HG02852 (cell line): ENCODE data around the gene SYT7.

Source experiments
- ATAC-seq: cut with Tn5 transposase; IDR thresholded peaks from one replicate; pipeline ENCODE4 v1.9.1; 2021; ENCODE audit warnings: mild to moderate bottlenecking, moderate library complexity; ENCODE audit not compliant: unreplicated experiment

Gene SYT7

DNA sequence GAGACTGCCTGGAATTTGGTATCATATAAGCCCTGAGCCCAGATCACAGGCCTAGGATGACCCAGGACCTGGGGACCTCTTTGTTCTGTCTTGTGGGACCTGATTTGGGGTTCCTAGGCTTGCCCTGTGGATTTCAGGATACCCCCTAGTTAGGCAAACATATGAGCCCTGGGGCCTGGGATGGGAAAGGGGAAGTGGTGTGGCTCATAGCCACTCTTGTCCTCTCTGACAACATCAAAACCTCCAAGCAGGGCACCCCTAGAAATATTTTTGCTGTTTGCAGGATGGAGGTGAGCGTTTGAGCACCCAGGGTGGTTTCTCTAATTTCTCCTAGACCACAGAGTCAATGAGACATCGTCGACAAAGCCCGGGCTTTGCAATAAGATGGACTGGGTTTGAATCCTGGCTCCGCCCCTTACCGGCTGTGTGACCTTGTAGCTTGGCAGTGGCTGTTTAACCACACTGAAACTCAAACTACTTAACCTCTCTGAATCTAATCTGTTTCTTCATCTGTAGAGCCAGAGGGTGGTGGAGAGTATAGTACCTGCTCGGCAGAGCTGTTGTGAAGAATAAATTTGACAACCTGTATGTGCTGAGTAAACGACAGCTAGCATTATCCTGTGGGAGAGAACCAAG is 77.6 kb downstream of the SYT7 start:
- no peak for ATAC-seq

DNA sequence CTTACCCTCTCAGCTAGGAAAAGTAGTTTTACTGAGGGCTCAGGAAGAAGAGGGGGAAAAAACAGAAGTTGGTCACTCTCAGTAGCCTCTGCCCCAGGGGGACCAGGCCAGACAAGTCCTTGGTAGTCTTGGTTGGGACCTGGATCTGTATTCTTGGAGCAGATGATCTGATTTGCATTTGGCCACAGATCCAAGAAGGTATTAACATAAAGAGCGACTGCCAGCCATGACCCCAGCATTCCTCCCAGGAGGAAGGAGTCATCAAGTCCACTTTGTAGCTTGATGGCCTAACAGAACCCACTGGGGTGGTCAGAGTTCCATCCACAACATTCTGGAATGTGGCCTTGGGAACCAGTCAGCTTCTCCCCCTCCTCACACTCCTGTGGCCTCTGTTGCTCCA is 78.4 kb downstream of the SYT7 start:
- ATAC-seq, result no peak

DNA sequence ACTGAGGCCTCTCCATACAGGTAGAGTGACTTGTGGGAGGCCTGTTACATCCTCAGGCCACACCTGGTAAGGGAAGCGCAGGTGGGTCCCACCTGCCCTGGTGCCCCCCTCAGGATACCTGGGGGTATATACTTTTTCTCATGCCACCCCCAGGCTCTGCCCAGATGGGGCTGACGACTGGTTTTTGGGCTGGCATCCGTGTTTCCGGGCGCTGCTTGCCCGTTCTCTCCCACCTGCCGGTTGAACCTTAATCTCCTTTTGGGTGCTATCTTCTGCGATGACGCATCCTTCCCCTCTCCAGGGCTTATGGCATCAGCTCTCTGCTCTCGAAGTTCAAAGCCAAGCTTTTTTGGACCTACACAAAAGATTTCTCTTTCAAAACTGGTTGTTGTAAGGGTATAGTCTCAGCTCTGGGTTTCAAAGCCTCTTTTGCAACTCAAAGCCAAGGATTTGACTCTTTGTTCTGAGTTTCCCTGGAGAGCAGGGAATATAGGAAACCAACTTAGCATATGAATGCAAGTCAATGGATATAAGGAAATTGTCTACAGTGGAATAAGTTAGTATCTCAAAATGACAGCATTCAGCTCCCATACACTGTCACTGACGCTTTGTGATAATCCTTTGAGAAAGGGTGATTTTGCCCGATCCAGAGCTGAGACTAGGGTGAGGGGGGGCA is 80.9 kb downstream of the SYT7 start:
- no peak for ATAC-seq

DNA sequence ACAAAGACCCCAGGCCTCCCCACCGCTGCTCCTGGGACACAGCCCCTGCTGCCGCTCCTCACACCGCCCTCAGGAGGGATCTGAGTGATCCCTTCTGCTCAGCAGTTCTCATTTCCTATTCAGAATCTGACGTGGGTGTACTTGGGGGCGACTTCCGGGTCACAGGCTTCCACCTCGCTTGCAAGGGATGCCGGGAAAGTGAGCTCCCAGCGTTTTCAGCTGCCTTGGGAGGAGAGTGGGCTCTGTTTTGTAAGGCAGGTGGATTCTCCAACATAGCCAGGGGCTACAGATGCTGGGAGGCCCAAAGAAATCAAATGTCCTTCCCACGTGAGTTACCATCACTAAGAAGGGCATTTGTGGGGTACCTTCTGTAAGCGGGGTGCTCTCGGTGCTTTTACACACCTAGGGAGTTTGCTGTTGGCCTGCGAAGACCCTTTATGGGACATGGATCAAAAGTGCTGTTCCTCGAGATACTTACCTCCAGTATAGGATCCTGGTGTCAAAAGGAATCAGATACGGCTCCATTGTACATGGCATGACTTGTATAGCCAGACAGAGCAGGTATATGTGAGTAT is 82.0 kb downstream of the SYT7 start:
- ATAC-seq, result no peak

DNA sequence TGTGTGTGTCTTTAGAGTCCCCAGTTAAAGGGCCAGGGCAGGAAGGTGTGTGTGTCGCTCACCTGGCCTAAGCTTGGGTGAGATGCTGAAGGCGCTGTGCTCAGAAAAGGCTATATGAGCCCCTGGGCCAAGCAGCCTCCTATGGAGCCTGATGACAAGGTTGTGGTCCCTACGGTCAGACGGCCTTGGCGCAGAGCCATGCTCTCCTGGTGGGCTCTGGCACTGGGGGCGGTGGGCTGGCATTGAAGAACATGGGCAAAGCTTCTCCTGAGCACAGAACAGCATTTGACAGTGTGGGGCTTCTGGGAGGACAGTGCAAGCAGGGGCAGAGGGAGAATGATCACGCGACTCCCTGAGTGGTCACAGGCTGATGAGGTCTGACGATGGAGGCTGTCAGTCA is 83.0 kb downstream of the SYT7 start:
- ATAC-seq, result no peak

DNA sequence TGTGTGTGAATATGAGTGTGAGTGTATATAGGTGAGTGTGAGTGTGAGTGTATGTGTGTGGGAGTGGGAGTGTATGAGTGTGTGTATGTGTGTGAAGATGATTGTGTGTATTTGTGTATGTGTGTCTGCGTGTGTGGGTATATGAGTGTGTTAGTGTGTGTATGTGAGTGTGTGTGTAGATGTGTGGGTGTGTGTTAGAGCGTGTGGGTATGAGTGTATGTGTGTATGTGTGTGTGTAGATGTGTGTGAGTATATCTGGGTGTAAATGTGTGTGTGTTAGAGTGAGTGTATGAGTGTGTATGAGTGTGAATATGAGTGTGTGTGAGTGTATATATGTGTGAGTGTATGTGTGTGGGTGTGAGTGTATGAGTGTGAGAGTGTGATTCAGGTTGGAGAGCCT is 83.4 kb downstream of the SYT7 start:
- ATAC-seq, result no peak

DNA sequence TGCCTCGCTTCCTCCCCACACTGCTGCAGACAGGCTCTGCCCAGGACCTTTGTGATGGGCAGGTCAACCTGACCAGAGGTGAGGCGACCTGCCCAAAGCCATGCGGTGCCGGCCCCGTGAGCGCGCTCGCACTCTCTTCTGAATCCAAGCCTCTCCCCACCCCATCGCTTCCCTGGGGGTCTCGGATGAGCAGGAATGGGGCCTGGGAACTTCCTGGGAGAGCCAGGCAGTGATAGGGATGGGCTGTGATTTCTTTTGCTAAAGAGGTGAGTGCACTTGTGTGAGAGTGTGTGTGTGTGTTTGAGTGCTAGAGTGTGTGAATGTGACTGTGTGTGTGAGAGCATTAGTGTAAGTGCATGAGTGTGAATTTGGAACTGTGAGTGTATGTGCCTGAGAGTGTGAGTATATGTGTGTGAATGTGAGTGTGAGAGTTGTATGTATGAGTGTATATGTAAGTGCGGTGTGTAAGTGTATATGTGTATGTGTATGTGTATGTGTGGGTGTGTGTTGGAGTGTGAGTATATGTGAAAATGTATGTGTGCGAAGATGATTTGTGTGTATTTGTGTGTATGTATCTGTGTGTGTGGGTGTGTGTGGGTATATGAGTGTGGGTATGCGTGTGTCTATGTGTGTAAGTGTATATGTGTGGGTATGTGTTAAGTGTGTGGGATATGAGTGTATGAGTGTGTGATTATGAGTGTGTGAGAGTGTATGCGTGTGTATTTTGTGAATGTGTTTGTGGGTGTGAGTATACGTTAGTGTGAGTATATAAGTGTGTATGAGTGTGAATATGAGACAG is 84.1 kb downstream of the SYT7 start:
- no peak for ATAC-seq

DNA sequence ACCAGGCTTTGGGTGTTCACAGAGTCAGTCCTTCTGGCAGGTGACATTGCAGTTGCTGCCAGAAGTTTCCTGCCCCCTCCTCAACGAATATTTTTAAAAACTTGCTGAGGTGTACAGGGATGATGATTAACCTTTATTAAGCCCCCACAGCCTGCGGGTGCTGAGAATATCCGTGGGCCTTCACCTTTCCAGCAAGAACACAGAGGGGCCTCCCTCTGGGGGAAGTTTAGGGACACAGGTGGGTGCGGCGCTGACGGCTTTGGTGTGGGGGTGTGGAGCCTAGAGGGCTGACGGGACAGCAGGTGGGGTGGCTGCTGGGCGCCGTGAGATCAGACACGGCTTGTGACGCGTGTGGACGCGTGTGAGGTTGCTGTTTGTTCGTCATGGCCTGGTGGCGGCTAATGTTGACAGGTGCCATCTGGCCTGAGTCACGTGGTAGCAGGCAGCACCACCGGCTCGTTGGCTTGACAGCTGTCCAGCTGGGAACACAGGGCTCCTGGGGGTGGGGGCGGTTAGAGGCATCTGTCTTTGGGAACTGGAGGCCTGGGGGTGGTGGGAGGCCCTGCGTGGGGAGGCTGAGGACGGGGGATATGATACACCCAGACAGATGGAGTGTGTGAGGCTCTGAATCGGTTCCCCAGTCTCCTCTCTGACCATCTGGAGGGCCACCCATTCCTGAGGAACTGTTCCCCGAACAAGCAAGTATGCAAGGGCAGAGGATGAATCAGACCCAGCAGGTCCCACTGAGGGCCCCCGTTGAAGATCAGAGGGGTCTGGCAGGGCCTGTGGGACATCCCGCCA is 84.9 kb downstream of the SYT7 start:
- ATAC-seq, result no peak

DNA sequence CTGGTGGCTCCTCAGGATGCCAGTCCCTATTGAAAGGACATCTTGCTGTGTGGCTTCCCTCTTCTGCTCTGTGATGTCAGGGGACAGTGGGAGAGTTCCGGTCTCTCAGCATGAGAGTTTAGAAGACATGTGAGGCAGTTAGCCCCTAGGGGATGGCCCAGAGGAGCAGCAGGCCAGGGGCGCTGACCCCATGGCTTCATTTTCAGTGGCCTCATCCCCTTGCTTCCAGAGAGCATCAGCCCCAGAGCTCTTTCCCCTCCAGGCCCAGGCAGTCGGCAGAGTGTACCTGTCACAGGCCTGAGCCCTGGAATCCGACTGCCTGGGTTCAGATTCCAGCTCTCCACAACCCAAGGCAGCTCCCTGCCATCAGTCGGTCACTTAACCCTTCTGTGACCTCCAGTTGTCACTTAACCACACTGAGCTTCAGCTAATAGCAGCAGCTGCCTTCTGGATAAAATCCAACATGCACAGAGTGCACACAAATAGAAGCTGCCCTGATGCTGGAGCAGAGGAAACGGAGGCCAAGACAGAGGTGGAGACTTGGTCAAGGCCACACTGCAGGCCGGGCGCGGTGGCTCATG is 86.4 kb downstream of the SYT7 start:
- no peak for ATAC-seq

DNA sequence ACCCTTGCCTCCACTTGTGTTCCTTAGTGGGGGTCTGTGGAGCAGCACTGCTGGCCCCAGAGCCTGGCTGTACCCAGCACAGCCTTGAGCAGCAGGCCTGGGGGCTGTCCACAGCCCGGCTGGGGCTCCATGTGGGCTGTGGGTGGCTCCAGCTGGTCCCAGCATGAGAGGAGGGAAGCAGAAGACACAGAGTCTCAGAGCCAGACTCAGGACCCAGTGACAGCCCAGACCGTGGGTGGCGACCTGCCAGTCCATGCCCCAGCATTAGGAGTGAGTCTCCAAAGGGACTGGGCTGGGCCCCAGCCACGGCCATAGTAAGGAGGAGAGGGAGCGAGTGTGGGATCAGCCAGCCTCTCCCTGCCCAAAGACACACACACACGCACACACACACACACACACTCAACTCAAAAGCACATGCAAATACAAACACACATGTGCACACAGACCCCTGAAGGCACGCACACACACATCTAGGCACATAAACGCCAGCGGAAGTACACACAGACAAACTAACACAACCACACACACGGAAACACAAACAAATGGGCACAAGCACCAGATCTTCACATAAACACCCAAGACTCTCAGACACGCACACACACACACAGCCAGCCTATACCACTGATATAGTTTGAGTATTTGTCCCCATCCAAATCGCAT is 89.0 kb downstream of the SYT7 start:
- no peak for ATAC-seq

DNA sequence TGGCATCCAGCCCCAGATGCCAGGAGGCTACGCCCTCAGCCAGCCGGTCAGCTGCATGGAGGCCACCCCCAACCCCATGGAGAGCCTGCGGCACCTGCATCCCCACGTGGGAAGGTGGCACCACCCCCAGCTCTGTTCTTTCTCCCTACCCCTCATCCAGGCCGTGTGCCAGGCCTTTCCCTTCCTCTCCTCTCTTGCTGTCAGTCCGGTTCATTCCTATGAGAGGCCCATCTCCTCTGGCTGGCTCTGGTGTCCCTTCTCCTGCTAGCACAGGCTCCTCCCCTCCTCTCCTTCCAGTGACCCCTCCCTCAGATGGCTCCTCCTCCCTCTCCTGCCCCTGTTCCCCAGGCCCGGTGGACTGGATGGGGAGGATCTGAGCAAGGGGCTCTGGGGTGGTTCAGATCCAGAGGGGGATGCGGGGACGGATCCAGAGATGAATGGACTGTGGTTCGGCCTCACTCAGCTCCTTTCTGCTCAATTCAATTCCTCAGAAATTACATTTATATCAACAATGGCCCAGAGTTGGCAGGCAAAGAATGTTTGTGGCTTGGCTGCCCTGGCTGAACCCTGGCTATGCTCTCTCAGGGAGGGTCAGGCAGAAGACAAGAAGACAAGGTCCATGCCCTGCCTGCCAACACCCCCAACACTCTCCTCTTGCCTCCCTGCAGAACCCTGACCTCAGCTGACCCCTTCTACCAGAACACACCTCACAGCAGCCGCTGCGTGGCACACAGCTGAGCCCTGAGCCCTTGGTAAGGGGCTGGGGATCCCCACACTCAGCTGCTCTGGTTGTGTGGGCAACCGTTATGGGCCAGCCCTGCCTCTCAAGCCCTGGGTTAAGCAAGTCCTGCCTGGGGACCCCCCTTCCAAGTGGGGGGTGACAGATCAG is 90.8 kb downstream of the SYT7 start:
- no peak for ATAC-seq

DNA sequence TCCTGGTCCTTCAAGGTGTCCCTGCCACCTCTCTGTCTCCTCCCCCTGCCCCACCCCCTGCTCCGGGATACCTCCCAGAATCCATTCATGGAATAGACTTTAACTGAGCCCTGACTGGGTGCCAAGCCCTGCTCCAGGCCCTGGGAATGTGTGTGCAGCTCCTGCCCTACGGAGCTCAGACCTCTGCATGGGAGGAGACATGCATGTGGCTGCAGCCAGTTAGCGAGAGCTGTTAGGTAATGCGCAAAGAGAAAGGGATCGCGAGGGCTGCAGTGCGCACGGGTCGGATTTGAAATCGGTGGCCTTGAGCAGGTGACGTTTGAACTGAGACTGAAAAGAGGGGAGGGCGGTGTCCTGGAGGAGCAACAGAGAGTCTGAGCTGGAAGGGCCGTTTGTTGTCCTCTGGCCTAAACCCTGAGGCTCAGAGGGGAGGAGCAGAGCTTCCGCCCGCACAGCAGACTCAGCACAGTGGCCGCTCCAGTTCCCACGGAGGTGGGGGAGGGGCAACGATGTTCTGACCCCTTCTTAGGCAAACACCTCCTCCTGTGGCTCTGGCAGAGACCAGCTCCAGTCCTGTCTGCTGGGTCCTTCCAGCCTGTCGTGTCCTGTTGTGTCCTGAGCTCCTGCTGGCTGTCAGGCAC is 92.1 kb downstream of the SYT7 start:
- no peak for ATAC-seq

DNA sequence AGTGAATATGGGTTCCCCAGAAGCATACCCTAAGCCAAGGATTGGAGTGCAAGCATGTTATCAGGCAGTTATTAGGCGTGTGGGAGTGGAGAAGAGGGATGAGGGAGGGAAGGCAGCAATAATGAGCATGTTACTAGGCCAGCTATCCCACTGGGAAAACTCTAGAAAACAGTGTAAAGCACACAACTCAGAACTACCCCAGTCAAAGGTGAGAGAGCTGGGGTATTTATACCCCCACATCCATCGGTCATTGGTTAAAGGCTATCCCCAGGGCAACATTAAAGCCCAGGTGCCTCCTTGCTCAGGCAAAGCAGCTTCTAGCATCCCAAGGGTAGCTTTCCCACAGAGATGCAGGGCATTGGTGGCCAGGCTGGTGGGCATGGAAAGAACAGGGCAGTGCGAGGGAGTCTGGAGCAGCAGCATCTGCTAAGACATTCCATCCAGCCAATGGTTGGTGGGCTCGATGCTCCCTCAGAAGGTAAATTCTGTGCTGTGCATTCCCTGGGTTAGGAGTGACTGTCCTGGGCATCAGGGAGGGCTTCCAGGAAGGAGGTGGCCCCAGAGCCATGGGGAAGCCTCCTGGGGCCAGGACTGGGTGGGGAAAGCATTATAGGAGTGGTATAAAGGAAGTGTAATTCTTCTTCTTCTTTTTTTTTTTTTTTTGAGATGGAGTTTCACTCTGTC is 93.4 kb downstream of the SYT7 start:
- no peak for ATAC-seq

DNA sequence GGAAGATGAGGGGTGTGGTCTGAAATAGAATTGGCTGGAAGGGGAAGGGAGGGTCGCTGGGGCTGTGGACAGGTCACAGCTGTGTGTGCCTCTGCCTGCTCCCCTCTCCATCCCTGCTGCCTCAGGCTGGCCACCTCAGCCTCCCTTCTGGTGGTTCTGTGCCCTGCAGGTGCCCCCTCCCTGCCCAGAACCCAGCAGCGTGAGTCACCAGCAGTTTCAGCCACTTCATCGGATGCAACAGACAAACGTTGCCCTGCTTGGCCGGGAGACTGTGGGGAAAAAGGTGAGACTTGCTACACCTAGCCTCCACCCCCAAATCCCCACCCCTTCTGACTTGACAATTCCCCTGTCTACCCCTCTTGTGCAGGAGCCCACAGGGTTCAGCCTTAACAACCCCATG is 94.1 kb downstream of the SYT7 start:
- ATAC-seq, result no peak

DNA sequence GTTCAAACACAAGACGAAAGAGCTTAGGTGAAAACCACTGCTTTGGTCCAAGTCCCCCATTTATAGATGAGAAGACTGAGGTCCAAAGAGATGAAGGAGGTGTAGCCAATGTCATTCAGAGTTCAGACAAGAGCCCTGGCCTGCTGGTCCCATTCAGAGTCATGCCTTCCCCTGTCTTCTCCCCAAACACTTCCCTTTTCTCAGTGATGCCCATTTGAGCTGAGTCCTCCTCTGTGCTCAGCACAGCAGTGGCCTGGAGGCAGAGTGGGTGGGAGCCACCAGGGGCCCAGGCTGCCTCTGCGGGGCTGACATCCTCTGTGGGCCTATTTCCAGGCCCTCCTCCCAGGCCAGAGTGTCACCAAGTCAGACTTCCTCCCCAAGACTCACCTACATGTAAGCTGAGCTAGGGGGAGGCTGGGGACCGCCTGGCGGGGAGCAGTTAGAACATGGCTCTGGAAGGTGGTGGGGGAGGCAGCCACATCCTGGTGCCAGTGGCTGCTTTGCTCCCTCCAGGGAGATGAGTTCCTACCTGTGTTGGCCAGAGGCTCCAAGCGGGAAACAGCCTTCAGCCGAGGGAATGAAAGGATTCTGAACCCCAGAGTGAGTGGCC is 94.8 kb downstream of the SYT7 start:
- ATAC-seq, result no peak

DNA sequence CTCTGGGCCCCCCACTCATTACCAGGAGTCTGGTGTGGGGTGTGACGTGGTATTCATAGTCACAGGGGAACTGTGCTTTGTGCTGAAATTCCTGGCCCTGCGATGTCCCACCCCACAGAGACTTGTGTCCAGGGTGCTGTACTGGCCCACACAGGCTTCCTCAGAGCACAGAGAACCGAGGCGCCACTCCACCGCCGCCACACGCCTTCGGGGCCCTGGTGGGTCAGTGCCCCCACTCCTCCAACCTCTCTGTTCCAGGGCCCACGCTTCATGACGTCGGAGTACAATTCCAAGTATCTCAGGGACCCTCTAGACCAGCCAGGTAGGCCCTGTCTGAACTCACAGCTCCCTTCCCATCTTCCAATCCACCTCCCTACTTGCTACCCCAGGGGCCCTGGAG is 95.8 kb downstream of the SYT7 start:
- ATAC-seq, result no peak

DNA sequence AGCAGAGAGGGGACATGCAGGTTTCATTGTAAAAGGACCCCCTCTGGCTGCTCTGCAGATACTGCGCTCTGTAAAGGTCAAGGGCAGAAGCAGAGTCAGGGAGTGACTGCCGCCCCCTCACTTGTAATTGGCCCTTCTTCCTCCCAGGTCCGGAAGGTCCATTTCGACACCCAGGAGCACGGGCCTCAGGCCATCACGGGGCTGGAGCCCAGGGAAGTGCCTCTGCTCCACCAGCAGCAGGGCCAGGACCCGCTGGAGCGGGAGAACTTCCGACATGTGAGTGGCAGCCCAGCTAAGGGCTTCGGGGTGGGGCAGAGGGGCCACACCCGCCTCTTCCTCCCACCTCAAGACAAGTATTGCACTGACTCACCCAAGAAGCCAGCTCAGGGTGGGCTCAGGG is 96.3 kb downstream of the SYT7 start:
- ATAC-seq, result no peak

DNA sequence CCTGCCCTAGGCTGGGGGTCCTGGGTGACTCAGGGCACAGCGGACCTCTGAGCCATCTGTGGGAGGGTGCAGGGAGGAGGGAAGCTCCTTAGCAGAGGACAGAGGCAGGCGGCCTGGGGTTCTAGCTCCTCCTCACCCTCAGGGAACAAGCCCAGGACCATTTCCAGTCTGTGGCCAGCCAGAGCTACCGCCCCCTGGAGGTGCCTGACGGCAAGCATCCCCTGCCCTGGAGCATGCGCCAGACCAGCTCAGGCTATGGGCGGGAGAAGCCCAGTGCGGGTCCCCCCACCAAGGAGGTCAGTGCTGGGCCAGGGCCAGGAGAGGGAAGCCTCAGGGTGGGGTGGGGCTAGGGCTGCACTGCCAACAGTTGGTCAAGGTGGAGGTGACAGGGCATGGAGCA is 98.4 kb downstream of the SYT7 start:
- no peak for ATAC-seq
